ENCODE results near the gene CSNK1G1.
"Not testable (repeated sequence)": the region's sequence is repeated elsewhere in the genome, so short reads cannot be mapped to it uniquely, and the experiment has no call there.

CSNK1G1 gene

DNA sequence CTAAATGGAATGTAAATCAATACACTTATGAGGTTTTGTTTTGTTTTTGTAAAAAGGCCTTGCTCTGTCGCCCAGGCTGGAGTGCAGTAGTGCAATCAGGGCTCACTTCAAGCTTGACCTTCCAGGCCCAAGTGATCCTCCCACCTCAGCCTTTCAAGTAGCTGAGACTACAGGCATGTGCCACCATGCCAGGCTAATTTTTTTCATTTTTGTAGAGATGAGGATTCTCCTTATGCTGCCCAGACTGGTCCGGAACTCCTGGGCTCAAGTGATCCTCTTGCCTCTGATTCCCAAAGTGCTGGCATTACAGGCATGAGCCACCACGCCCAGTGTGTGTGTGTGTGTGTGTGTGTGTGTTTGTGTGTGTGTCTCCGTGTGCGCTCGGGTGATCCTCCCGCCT, 30.3 kb upstream of the CSNK1G1 start:
- H3K4me3 ChIP-seq (ENCODE audit: low read depth, low read length) = no peak overlapping the region
- in situ Hi-C loops (cut with HindIII; ENCODE audit: low sequenced_read_pairs) = no loop called here
- TF ChIP-seq, protein P1, sequence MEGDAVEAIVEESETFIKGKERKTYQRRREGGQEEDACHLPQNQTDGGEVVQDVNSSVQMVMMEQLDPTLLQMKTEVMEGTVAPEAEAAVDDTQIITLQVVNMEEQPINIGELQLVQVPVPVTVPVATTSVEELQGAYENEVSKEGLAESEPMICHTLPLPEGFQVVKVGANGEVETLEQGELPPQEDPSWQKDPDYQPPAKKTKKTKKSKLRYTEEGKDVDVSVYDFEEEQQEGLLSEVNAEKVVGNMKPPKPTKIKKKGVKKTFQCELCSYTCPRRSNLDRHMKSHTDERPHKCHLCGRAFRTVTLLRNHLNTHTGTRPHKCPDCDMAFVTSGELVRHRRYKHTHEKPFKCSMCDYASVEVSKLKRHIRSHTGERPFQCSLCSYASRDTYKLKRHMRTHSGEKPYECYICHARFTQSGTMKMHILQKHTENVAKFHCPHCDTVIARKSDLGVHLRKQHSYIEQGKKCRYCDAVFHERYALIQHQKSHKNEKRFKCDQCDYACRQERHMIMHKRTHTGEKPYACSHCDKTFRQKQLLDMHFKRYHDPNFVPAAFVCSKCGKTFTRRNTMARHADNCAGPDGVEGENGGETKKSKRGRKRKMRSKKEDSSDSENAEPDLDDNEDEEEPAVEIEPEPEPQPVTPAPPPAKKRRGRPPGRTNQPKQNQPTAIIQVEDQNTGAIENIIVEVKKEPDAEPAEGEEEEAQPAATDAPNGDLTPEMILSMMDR (IDR thresholded peaks at IDR 0.05; ENCODE audit: low read depth, low read length, missing control alignments) = no peak
- no peak for DNase-seq (ENCODE audit: low read depth)

DNA sequence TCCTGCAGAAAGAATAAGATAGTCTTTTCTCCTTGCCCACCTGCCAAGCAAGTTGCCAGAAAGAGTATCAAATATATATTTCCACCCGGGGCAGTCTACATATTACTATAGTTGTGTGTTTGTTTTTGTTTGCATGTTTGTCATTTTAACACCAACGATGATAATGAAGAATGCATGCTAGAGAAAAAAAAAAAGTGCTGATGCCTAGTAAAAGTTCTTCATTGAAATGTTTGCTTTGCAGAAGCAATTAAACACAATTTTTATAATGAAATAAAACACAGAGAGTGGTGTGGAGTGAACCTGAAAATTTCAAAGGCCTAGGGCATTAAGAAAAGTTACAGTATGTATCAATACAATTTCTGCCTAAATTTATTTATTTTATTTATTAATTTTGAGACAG, 27.8 kb upstream of the CSNK1G1 start:
- DNase-seq (ENCODE audit: low read depth) = no peak
- no peak overlapping the region for H3K4me3 ChIP-seq (ENCODE audit: low read depth, low read length)
- in situ Hi-C loops (cut with HindIII; ENCODE audit: low sequenced_read_pairs) = no loop called here
- TF ChIP-seq, protein P1 (IDR thresholded peaks at IDR 0.05; ENCODE audit: low read depth, low read length, missing control alignments) = no peak

DNA sequence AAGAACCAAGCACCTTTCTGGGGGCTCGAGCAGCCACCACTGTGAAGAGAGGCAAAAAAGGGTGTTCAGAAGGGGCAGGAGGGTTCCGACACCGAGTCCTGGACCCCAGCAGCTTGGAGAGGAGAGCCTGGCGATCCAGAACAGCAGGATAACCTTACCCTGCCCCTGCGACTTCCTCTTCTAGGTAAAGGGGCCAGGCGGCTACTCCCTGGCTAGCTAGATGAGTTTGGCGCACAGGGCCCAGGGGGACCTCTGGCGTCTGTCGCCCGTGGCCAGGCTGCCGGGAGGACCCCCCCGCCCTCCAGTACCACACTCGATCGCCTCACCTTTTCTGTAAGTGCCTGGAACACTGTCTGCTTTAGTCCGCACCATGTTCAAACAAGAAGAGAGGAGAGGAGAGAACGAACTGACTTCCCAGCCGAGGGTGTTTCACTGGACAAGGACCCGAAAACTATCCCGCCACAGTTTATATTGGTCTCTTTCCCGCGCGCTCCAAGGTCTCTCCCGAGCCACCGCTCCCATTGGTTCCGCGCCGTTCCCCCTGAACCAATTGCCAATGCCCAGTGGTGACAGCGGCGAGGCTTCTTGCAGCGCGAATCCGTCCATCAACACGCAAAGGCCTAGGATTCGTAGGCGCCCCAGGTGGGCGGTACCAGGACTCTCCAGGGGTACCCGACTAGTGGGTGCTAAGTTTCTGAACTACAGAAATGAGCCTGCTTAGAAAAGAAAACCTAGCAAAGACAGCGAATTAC, 25.2 kb upstream of the CSNK1G1 start, which contains the start of gene PCLAF:
Gene PCLAF, minus strand, starts transcription at position 442 of the 752 bp plus-strand sequence. Its CDS starts 70 bp downstream, at position 372.
- in situ Hi-C loops (cut with HindIII; ENCODE audit: low sequenced_read_pairs) = no loop called here
- DNase-seq (ENCODE audit: low read depth) = peak; percentile 90
- TF ChIP-seq, protein P1 (IDR thresholded peaks at IDR 0.05; ENCODE audit: low read depth, low read length, missing control alignments) = no peak

DNA sequence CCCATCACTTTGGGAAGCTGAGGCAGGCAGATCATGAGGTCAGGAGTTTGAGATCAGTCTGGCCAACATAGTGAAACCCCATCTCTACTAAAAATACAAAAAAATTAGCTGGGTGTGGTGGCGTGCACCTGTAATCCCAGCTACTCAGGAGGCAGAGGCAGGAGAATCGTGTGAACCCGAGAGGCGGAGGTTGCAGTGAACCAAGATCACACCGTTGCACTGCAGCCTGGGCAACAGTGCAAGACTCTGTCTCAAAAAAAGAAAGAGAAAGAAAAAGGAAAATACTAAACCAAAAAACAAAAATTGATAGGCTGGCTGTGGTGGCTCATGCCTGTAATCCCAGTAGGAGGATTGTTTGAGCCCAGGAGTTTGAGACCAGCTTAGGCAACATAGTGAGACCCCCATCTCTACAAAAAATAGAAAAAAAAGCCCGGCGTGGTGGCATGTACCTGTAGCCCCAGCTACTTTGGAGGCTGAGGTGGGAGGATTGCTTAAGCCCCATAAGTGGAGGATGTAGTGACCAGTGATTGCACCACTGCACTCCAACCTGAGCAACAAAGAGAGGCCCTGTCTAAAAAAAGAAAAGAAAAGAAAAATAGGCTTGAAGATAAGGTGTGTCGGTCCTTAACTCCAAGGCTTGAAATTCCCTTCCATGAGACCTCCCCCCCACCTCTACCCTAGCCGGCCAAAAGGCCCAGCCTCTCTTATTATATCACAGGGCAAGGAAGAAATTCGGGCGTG, 24.3 kb upstream of the CSNK1G1 start:
- in situ Hi-C loops (cut with HindIII; ENCODE audit: low sequenced_read_pairs); DNase-seq (ENCODE audit: low read depth): not testable (repeated sequence)
- H3K4me3 ChIP-seq (ENCODE audit: low read depth, low read length) = peak overlapping the region; percentile 57

More for the DNA sequence above, 25.2 kb upstream of the CSNK1G1 start, which contains the start of gene PCLAF:
- peak within 1 kb of the TSS; percentile 57 for H3K4me3 ChIP-seq (ENCODE audit: low read depth, low read length)

DNA sequence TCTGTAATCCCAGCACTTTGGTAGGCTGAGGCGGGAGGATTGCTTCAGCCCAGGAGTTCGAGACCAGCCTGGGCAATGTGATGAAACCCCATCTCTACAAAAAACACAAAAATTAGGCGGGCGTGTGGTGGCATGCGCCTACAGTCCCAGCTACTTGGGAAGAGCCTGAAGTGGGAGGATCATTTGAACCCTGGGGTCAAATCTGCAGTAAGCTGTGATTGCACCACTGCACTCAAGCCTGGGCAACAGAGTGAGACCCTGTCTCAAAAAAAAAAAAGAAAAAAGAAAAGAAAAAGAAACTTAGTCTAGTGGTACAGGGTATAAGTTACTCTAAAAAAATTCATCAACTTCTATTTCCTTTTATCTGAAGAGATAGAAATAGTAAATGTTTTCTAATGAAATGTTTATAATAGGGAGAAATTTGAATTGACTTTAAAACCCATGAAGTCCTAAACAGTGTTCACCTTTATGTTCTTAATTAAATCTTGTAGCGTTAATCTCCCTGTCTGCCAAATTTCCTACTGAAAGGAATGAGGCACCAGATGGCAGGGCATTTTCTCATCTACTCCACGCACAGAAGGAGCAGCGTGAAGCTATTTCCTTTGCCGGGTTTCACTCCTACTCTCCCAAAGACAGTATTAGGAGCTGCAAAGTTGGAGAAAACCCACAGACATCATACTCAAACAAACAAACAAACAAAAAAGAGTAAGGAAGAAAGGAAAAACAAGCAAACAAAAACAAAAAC, 23.4 kb upstream of the CSNK1G1 start:
- TF ChIP-seq, protein P1 (IDR thresholded peaks at IDR 0.05; ENCODE audit: low read depth, low read length, missing control alignments) = no peak
- no peak for DNase-seq (ENCODE audit: low read depth)
- peak overlapping the region; percentile 57 for H3K4me3 ChIP-seq (ENCODE audit: low read depth, low read length)
- in situ Hi-C loops (cut with HindIII; ENCODE audit: low sequenced_read_pairs) = no loop called here

DNA sequence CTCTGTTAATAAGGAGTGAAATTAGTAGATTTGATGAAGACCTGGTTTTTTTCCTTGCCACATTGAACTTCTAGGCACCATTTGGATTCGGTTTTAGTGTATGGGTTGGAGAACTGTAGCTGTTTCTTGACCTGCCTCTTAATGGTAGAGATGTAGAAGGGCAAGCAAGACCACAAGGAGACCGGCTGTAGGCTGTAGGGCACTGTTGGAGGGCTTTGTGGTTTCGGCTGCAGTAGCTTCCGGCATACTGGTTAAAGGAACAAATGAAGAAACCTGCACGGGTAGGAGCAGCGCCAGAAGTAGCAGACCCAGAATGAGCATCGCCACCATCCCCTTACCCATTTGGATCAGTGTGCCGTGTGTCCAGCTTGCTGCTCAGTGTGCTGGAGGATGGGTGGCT, 17.4 kb upstream of the CSNK1G1 start:
- H3K4me3 ChIP-seq (ENCODE audit: low read depth, low read length) = no peak overlapping the region
- no peak for DNase-seq (ENCODE audit: low read depth)
- in situ Hi-C loops (cut with HindIII; ENCODE audit: low sequenced_read_pairs) = loop anchor here (25.0 kb wide), 1 partner anchor 161 kb away; no protein-coding TSS in a partner anchor
- TF ChIP-seq, protein P1 (IDR thresholded peaks at IDR 0.05; ENCODE audit: low read depth, low read length, missing control alignments) = no peak

DNA sequence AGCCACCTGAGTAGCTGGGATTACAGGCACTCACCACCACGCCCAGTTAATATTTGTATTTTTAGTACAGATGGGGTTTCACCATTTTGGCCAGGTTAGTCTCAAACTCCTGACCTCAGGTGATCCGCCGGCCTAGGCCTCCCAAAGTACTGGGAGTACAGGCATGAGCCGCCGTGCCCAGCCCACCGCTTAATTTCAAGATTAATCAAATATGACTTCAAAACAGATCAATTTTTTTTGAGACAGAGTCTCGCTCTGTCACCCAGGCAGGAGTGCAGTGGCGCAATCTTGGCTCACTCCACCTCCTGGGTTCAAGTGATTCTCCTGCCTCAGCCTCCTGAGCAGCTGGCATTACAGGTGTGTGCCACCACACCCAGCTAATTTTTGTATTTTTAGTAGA, 15.4 kb upstream of the CSNK1G1 start:
- not testable (repeated sequence) for DNase-seq (ENCODE audit: low read depth); H3K4me3 ChIP-seq (ENCODE audit: low read depth, low read length)
- in situ Hi-C loops (cut with HindIII; ENCODE audit: low sequenced_read_pairs) = loop anchor here (25.0 kb wide), 1 partner anchor 159 kb away; no protein-coding TSS in a partner anchor

Data from astrocyte of the cerebellum (primary cell).